HG03064 (cell line): ENCODE results near the gene ADAM12.
"Not testable (repeated sequence)": the region's sequence is repeated elsewhere in the genome, so short reads cannot be mapped to it uniquely, and the experiment has no call there.

Experiments used
- ATAC-seq: cut with Tn5 transposase; IDR thresholded peaks from one replicate; pipeline ENCODE4 v1.9.1; 2021; ENCODE audit warnings: low read depth; ENCODE audit not compliant: unreplicated experiment

The ADAM12 gene

GRCh38 chr10:126196281-126196680 lies 192.0 kb downstream of the ADAM12 start:
- ATAC-seq: no peak

GRCh38 chr10:126191192-126191591 lies 197.1 kb downstream of the ADAM12 start:
- no peak for ATAC-seq

- no peak for ATAC-seq
Measured at GRCh38 chr10:126188679-126189200, 199.5 kb downstream of the ADAM12 start.

- ATAC-seq: no peak
Measured at GRCh38 chr10:126187399-126187798, 200.9 kb downstream of the ADAM12 start.

GRCh38 chr10:126186766-126187165 lies 201.5 kb downstream of the ADAM12 start:
- no peak for ATAC-seq

GRCh38 chr10:126185676-126186447 lies 202.4 kb downstream of the ADAM12 start:
- no peak for ATAC-seq

- no peak for ATAC-seq
Measured at GRCh38 chr10:126181626-126182025, 206.7 kb downstream of the ADAM12 start.

GRCh38 chr10:126179637-126180036 lies 208.6 kb downstream of the ADAM12 start:
- no peak for ATAC-seq

- ATAC-seq: no peak
Measured at GRCh38 chr10:126177417-126178030, 210.8 kb downstream of the ADAM12 start.

GRCh38 chr10:126175641-126176262 lies 212.5 kb downstream of the ADAM12 start:
- ATAC-seq: no peak

- ATAC-seq: not testable (repeated sequence)
Measured at GRCh38 chr10:126172755-126173154, 215.5 kb downstream of the ADAM12 start.

GRCh38 chr10:126171555-126171954 lies 216.7 kb downstream of the ADAM12 start:
- no peak for ATAC-seq

GRCh38 chr10:126170776-126171175 lies 217.5 kb downstream of the ADAM12 start:
- ATAC-seq: no peak

GRCh38 chr10:126170371-126170770 lies 217.9 kb downstream of the ADAM12 start:
- no peak for ATAC-seq

- ATAC-seq: no peak
Measured at GRCh38 chr10:126169899-126170298, 218.4 kb downstream of the ADAM12 start.

GRCh38 chr10:126166797-126167196 lies 221.5 kb downstream of the ADAM12 start:
- ATAC-seq: no peak

GRCh38 chr10:126165874-126166273 lies 222.4 kb downstream of the ADAM12 start:
- no peak for ATAC-seq

- ATAC-seq: no peak
Measured at GRCh38 chr10:126163506-126163905, 224.8 kb downstream of the ADAM12 start.

- no peak for ATAC-seq
Measured at GRCh38 chr10:126161691-126162090, 226.6 kb downstream of the ADAM12 start.

- no peak for ATAC-seq
Measured at GRCh38 chr10:126160971-126161630, 227.2 kb downstream of the ADAM12 start.

GRCh38 chr10:126160571-126160970 lies 227.7 kb downstream of the ADAM12 start:
- ATAC-seq: no peak
